Measurements from ENCODE around the gene KAT2B. TPM values are rescaled to one million over a fixed set of nuclear protein-coding genes. Genes with fewer than 3 reads are reported as not detected.

KAT2B gene
- total RNA-seq, 4 donors from 2014 or later = 21.3 to 47.0 (median 33.3) TPM

- no peak for DNase-seq (ENCODE audit: low spot score)
- TF ChIP-seq CTCF (IDR thresholded peaks at IDR 0.05) = no peak
- no peak for ATAC-seq (ENCODE audit: low FRiP score)
Measured at GRCh38 chr3:20073683-20074082, 33.4 kb downstream of the KAT2B start.

- no peak for ATAC-seq (ENCODE audit: low FRiP score)
- TF ChIP-seq CTCF (IDR thresholded peaks at IDR 0.05) = no peak
- DNase-seq (ENCODE audit: low spot score) = no peak
Measured at GRCh38 chr3:20074226-20075063, 34.2 kb downstream of the KAT2B start.

GRCh38 chr3:20075197-20075596 lies 35.0 kb downstream of the KAT2B start:
- ATAC-seq (ENCODE audit: low FRiP score) = no peak
- DNase-seq (ENCODE audit: low spot score) = no peak

GRCh38 chr3:20076296-20076997 lies 36.2 kb downstream of the KAT2B start:
- no peak for ATAC-seq (ENCODE audit: low FRiP score)
- DNase-seq (ENCODE audit: low spot score) = no peak
- no peak for TF ChIP-seq CTCF (IDR thresholded peaks at IDR 0.05)

More at GRCh38 chr3:20075197-20075596, 35.0 kb downstream of the KAT2B start:
- no peak for TF ChIP-seq CTCF (IDR thresholded peaks at IDR 0.05)

DNA sequence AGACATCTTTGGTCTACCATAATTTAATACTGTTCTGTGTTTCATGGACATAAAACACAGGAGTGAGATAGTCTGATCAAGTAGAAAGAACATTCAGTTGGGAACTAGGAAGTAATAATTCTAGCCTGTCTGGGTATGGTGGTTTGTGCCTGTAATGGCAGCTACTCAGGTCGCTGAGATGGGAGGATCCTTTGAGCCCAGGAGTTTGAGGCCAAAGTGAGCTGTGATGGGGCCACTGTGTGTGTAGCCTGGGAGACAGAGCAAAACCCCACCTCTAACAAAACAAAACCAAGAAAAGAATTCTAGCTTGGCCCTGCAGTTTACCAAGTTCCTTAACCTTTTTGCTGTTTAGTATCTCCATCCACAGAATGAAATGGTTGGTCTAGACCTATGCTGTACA lies 36.8 kb downstream of the KAT2B start:
- TF ChIP-seq CTCF (IDR thresholded peaks at IDR 0.05) = no peak
- ATAC-seq (ENCODE audit: low FRiP score) (no peak), DNase-seq (ENCODE audit: low spot score) (no peak)

DNA sequence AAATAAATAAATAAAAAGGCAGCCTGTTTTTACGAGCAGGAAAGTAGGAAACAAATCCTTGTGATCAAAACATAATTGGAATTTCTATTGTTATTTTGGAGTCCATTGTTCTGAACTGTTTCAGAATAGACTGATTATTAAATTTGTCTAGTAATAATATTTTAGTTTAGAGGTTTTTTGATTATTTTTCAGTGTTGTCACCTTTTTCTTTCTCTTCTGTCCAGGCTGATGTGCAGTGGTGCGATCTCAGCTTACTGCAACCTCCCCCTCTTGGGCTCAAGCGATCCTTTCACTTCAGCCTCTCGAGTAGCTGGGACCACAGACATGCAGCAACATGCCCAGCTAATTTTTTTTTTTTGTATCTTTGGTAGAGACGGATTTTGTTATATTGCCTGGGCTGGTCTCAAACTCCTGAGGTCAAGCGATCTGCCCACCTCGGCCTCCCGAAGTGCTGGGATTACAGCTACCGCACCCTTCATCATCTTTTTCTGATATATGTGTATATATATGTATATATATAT lies 38.0 kb downstream of the KAT2B start:
- TF ChIP-seq CTCF (IDR thresholded peaks at IDR 0.05) = no peak
- no peak for ATAC-seq (ENCODE audit: low FRiP score)
- no peak for DNase-seq (ENCODE audit: low spot score)

All from omental fat pad (tissue), 4 donors.